Activated CD4-positive, alpha-beta T cell treated with anti-CD3 and anti-CD28 coated beads, Interleukin-2, amount 50 U/mL, for 4 hours (primary cell): ENCODE results near the gene RAB40A.
"Not testable (repeated sequence)": the region's sequence is repeated elsewhere in the genome, so short reads cannot be mapped to it uniquely, and the experiment has no call there.

ENCODE experiments used
- DNase-seq, 2 experiments: peaks; one replicate each; pipeline ENCODE4 v3.0.0-alpha.2; 2020

RAB40A gene

DNA sequence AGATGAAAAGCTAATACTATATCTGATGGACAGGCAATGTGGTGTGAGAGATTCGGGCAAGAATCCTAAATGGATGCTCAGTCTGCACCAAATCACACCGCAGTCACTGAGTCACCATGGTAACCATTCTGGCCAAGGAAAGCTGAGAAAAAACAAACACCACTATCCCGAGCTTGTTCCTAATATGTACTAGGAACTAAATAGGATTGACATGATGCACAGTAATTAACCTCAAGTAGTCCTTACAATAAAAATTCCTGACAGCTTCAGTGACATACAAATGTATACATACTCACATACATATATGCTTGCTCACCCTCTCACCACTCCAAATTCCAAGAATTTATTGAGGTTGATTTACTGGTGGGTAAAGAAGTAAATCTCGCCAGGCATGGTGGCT, 1.1 kb upstream of the RAB40A start:
- DNase-seq = no peak

DNA sequence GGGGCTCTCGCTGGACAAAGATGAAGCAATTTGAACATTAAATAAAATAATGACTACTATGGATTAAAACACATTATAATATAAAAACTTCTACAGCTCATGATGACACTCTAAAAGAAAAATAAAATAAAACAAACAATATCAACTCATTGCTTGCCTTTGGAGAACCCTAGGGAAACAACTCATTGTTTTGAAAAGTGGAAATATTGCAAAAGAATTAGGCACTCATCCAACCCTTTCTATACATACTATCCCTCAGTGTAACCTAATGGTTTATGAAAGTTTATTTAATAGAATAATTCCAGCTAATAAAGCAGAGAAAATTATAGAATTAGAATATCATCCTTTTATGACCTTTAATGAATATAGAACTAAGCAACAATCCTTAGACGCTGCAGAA, 718 bp downstream of the RAB40A start:
- DNase-seq = no peak

DNA sequence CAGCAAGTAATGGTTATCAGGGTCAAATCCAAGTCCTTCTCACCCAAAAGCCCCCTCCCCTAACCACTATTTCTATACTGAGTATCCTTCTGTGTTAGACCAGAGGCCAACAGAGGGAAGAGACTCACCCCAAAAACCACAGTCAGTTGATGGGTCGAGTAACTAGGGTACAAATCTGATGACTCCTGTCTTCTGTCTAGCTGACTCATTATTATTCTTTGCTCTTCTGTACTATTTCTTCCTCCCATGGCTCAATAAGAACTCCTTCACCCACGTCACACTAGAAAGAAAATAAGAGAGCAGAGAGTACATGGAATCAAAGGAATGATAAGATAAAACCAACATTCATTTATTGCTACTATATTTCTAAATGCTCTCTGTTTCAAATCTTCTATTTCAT, 2.0 kb downstream of the RAB40A start:
- no peak for DNase-seq

DNA sequence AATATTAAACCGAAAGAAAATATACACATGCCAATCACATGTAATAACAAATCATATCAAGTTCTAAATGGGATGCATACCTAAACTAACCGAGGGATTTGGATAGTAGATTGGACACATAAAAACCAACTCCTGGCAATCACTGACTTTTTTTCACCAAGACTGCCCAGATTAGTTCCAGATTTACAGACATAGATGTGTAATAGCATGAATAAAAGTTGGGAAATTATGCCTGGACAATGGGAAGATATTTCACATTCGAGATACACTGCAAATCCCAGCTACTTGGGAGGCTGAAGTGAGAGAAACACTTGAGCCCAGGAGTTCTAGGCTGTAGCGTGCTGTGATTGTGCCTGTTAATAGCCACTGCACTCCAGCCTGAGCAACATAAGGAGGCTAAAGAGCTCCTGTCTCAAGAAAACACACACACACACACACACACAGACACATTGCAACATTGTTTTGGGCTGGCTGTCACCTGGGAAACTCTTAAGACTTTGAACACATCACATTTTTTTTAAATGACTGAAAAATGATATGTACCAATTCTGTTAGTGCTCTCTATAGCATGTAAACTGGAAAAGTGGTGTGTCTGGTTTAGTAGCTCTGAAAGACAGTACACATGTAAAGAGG, 5.7 kb downstream of the RAB40A start:
- no peak for DNase-seq

DNA sequence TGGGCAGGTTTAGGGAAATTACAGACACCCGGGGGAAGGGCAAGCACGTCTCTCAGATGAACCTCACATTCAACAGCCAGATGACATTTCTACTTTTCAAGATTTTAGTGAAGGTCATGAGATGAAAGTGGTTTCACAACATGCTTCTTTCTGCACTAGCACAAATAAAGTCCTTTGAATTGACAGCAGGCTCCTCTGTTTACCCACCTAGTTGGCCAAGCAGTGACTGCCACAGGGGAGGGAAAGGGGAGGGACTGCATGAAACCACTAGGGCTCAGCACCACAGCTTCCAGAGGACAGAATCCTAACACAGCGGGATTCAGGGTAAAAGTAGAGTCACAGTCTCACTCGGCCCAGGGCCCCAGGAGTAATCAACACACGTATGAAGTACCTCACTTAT, 6.2 kb downstream of the RAB40A start:
- DNase-seq = no peak

DNA sequence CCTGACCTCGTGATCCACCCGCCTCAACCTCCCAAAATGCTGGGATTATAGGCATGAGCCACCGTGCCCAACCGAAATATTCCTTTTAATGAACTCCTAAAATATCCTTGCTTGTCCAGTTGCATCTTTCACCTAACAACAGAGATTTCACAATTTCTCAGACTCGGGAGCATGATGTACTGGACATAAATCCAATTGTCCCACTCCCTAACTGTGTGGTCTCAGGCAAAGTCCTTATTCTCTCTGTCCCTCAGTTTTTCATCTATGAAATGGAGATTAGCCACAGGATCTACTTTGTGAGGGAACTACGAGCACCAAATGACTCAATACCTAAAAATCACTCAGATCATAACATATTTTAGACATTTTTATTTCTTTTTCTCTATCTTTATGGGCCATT, 9.3 kb downstream of the RAB40A start:
- DNase-seq = no peak

DNA sequence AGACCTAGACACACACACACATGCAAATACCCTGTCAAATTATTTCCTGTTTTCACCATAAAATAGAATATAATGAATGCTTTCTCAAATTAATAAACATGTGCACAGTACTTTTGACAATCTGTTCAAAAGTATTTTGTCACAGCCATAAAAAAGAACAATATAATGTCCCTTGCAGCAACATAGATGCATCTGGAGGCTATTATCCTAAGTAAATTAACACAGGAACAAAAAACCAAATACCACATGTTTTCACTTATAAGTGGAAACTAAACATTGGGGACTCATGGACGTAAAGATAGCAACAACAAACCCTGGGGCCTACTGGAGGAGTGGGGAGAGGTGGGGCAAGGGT, 15.5 kb downstream of the RAB40A start:
- DNase-seq = no peak

DNA sequence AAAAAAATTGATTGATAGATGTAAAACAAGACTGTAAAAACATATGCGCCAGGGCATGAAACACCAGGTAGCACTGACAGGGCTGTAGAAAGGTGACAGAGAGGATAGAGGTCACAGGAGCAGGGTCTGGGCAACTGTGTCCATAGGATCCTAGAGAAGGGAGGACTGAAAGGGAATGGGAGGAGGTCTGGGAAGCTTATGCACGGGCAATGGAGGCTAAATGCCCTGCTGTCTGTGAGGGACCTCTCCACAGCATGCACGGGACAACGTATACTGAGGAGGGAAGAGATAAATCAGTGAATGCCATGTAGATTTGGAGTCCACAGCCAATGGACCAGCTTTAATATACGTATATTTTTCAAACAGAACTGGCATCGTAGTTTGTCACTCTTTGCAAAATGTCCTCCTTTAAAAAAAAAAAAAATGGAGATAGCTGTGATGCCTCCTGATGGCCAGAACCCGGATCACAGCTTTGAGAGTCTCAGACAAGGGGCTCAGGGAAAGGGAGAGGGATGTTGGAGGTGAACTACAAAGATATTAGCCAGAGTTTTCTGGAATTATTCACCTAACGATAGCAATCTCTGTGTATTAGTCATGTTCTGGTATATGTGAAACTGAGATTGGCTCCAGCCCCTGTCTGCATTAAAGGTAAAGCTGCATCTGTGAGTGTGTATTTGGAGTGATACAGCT, 16.0 kb downstream of the RAB40A start:
- DNase-seq = no peak

DNA sequence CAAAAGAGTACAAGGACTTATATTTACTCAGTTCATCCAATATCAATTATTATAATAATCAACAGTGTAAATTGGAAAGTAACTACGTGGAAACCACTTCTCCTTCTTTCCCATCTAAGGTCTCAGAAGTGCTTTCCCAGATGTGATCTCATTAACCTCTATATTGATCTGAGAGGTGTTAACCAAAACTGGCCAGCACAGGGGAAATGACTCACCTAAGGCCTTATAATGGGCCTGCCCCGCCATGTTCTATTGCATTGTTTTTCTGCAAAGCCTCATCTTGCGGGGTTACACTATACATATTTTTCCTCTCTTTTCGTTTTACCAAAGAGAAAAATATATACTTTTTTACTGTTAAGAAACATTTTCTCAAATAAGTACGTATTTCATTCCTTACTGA, 20.5 kb downstream of the RAB40A start:
- no peak for DNase-seq

DNA sequence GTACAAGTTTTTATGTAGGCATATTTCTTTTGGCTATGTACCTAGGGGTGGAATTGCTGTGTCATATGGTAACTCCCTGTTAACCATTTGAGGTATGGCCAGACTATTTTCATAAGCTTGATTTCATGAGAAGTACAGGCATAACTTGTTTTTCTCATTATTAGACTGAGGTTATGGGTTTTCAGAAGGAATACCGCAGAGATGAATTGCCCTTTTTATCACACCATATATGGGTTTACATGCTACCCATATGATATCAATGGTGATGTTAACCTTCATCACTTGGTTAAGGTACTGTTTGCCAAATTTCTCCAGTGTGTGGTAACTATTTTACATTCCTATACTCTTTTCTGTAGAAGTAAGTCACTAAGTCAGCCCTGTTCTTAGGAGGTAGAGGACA, 23.5 kb downstream of the RAB40A start:
- no peak for DNase-seq

DNA sequence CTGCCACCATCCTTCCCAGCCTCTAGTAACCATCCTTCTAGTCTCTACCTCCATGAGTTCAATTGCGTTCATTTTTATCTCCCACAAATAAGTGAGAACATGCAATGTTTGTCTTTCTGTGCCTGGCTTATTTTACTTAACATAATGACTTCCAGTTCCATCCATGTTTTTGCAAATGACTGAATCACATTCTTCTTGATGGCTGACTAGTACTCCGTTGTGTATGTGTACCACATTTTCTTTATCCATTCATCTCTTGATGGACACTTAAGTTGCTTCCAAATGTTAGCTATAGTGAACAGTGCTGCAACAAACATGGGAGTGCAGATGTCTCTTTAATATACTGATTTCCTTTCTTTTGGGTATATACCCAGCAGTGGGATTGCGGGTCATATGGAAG, 25.7 kb downstream of the RAB40A start:
- DNase-seq = not testable (repeated sequence)

DNA sequence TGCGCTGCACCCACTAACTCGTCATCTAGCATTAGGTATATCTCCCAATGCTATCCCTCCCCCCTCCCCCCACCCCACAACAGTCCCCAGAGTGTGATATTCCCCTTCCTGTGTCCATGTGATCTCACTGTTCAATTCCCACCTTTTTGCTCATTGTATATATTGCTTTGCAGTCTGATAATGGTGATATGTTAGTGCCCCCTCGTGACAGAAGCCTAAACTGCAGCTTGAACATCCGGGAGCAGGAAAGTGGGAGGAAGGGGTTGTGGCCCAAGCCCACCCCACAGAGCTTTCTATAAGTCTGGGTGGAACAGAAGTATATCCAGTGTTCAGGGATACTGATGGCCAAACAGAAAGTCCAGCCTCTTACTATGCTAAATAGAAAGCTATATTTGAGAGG, 29.6 kb downstream of the RAB40A start:
- peak; percentile 19 to 32 for DNase-seq

DNA sequence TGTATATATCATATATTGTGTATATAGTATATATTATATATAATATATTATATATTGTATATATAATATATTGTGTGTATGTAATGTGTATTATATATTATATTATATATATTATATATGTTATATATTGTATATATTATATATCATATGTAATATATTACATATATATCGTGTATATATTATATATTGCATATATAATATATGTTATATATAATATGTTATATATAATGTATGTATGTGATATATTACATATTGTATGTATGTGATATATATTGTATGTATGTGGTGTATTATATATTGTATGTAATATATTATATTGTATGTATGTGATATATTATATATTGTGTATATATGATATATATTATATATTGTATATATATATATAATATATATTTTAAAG, 30.5 kb downstream of the RAB40A start:
- no peak for DNase-seq

DNA sequence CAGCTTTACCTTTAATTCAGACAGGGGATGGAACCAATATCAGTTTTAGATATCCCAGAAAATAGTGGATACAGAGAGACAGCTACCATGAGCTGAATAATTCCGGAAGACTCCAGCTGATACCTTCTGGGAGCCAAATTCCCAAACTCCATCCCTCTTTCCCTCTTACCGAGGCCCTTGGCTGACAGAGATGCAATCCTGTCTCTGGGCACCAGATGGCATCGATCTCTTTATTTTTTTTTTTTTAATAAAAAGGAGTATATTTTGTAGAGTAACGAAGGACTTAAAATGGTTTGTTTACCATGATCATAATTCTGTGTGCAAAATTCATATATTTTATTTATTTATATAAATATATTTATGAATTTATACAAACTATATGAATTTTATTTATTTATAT, 31.0 kb downstream of the RAB40A start:
- no peak for DNase-seq

DNA sequence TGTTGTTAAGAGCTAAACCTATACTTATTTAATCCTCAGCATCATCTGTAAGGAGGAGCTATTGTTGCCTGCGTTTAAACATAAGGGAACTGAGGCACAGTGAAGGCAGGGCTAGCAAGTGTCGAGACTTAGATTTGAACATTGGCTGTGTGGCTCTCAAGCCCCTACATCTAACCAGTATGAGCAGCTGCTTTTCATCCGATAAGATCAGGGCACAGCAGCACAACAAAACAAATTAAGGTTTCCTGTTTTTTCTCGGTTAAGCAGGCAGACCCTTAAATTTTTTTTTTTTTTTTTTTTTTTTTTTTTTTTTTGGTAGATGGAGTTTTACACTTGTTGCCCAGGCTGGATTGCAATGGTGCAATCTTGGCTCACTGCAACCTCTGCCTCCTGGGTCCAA, 35.6 kb downstream of the RAB40A start:
- no peak for DNase-seq

DNA sequence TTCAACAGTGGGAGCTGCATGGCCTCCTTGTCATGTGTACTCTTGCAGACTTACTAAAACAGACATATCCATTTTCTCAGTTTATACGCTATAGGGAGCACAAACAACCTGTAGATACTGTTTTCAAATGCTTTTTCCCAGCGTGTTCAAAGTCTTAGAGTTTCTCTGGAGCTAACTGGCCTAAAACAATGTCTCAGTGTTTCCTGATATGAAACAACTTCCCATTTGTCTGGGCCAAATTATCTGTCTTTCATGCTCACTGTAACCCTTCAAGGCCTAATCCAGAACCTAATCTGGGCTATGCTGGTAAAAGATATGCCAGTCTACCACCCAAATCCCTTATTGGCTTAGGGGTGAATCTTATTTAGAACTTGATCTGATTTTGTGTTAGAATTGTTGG, 38.8 kb downstream of the RAB40A start:
- no peak for DNase-seq

DNA sequence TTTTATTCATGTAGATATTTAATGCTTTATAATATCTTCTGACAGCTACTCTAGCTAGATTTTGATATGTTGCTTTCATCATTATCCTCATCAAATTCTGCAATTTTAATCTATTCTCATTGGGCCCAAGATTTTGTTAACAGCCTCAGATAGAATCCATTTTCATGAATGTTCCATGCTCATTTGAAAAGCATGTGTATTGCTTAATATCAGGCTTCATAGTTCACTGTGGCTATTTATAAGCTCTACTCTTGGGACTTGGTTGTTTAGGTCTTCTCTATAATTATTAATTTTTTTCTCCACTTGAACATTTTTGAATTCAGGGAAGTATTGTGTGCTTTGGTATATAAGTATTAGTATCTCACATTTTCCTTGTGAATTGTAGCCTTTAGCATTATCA, 41.8 kb downstream of the RAB40A start:
- DNase-seq = no peak

DNA sequence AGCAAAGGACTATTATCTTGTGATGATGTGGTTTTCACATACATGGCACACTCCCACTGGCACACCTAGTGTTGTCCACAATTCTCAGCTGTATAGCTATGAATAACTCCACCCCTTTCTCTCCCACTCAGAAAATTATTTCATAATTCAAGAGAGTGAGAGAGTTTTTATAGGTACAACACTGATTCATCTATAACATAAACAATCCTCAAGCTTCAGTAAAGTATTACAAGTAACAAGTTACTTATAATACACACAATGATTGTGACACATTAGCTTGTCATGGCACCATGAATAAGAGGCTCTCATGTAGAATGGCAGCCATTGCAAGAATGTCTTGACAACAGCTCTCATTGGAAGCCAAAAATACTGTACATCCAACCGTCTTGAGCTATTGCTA, 43.9 kb downstream of the RAB40A start:
- DNase-seq = no peak

DNA sequence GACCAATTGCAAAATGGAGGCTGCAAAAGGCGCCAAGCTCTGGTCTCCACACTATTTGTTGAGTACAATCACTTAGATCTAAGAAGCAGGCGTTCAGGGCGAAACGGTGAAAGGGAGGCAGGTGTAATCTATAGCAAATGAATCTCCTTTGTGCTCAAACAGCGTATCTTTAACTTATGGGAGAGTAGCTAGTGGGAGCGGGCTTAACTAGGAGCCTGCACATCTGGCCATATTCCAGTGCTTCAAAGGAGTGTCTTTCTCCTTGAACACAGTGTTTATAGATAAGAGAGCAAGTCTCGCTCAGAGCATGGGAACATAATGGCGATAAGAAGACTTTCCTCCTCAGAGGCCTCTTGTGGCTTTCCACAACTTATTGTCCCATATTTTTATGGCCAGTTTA, 49.3 kb downstream of the RAB40A start:
- DNase-seq = not testable (repeated sequence)

DNA sequence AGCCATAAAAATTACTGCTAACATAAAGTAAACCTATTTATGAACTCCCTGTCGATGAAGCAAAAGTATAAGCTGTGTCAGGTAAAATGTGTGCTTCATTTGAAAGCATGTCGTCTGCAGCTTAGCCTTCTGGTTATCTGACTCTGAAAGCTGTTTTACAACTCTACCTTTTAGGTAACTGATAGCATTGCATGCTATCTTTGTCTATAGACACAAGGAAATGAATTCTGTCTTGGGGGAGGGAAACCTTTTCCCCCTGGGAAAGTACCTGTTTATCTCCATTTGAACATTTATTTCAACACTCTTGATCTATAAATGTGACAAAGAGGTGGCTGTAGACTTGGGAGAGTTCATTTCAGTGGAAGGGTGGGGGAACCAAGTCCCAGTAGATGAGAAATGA, 51.4 kb downstream of the RAB40A start:
- DNase-seq = no peak

DNA sequence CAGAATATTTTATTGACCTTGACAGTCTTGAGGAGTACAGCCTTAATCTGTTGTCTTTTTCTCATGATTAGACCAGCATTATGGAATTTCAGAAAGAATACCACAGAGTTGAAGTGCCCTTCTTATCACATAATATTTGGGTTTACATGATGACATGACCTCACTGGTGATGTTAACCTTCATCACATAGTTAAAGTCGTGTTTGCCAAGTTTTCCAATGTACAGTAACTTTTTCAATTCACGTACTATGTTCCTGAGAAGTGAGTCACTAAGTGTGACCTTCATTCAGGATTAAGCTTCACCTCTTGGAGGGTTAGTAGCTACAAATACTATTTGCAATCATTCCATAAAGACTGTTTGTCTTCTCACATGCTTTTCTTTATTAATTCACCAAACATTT, 52.1 kb downstream of the RAB40A start:
- DNase-seq = no peak

DNA sequence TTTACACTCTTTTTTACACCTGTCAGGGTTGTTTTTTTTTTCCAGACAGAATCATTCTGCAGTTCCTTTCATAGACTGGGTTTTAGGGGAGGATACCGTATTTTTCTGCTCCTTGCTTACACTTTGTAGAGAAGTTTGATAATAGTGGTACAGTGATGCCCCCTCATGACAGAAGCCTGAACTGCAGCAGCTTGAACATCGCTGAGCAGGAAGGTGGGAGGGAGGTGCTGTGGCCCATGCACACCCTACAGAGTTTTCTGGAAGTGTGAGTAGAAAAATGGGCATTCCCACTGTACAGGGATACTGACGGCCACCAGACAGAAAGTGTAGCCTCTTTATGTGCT, 54.5 kb downstream of the RAB40A start:
- DNase-seq = peak; percentile 71 to 75

DNA sequence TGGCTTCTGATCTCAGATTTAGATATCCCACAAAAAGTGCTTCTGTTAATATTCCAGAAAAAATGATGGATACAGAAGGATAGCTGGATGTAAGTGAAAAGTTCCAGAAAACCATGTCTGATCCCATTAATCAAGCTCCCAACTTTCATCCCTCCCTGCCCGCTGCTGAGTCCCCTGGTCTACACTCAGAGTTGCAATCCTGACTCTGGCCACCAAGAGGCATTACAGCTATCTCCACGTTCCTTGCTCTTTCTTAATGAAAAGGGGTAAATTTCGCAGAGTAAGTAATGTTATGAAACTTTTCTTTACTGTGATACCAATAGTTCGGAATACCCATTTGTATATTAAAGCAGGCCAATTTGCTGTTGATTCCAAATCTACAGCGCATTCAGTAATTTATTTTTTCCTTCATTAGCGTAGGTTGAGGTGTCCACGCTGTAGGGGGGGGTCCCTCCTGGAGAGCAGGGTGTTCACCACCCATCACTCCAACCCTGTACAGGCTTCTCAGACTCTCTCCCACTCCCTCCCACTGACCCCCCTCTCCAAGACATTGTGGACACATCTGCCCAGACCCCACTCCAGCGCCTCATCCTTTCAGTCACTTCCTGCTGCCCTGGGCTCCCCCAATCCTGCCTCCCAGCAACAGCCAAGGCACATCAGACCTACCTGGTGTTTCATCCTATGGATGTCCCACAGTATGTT, 55.1 kb downstream of the RAB40A start:
- DNase-seq = peak; percentile 10 to 14

DNA sequence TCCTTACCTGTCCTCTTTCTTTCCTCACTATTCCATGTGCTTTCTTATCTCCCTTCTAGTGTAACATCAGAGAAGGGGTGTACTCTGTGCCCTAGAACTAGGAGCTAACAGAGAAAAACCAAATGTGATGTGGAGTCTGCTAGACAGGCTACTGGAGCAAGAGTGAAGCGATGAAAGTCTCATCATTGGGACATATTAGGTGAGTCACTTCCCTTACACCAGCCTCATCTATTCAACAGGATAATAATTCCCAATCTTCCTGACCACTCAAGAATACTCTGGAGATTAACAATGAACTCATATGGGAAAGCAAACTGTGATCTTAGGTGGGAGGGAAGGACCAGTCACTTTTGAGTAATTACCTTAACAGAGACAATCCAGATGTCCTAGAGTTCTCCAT, 58.1 kb downstream of the RAB40A start:
- DNase-seq = no peak
